Natural killer cell (primary cell): ENCODE results near the gene CMYA5. TPM values are rescaled to one million over a fixed set of nuclear protein-coding genes. Genes with fewer than 3 reads are reported as not detected.

Experiments used
- ATAC-seq, 3 donors: fragments of 150-1000 bp in 2 of 3; fragments of 200-7000 bp in 1 of 3; cut with Tn5 transposase; 1 replicate in 1 of 3; 2 replicates in 2 of 3; pipeline ENCODE4 v1.10.0; 2021; ENCODE audit warnings: mild to moderate bottlenecking in 2 of 3, moderate library complexity in 2 of 3
- DNase-seq, 2 donors: peaks; one replicate each; pipeline versions ENCODE4 v3.0.0 to v3.0.0-alpha.2; 2013 to 2021; ENCODE audit warnings: mixed read lengths in 1 of 2
- H3K27ac ChIP-seq: one replicate; pipeline ENCODE4 v1.5.1; 2013; ENCODE audit warnings: mild to moderate bottlenecking, low read length
- H3K27me3 ChIP-seq: one replicate; pipeline ENCODE4 v1.6.1; 2013; ENCODE audit warnings: low read length; ENCODE audit not compliant: control insufficient read depth, insufficient read depth
- H3K36me3 ChIP-seq: one replicate; pipeline ENCODE4 v1.6.1; 2013; ENCODE audit warnings: low read length; ENCODE audit not compliant: control insufficient read depth, insufficient read depth
- H3K4me1 ChIP-seq: one replicate; pipeline ENCODE4 v1.6.1; 2013; ENCODE audit warnings: low read length; ENCODE audit not compliant: control insufficient read depth, insufficient read depth
- H3K4me3 ChIP-seq: one replicate; pipeline ENCODE4 v1.5.1; 2013; ENCODE audit warnings: low read length
- H3K9me3 ChIP-seq: one replicate; pipeline ENCODE4 v1.6.1; 2013; ENCODE audit warnings: low read length; ENCODE audit not compliant: control insufficient read depth, insufficient read depth
- H3K27ac Mint-ChIP-seq, 2 donors: one replicate each; pipeline ENCODE4 v1.8.0; 2022; ENCODE audit warnings: mild to moderate bottlenecking in 2 of 2, mixed read lengths in 2 of 2, moderate library complexity in 1 of 2
- H3K27me3 Mint-ChIP-seq, 2 donors: one replicate each; pipeline ENCODE4 v1.8.0; 2022; ENCODE audit warnings: low read depth in 2 of 2, mixed read lengths in 2 of 2
- H3K36me3 Mint-ChIP-seq: one replicate; pipeline ENCODE4 v1.8.0; 2022; ENCODE audit warnings: mixed read lengths
- H3K4me1 Mint-ChIP-seq, 2 donors: one replicate each; pipeline ENCODE4 v1.8.0; 2022; ENCODE audit warnings: mixed read lengths in 2 of 2
- H3K4me3 Mint-ChIP-seq: one replicate; pipeline ENCODE4 v1.8.0; 2022; ENCODE audit warnings: mild to moderate bottlenecking, moderate library complexity, mixed read lengths
- H3K9me3 Mint-ChIP-seq, 2 donors: one replicate each; pipeline ENCODE4 v1.8.0; 2022; ENCODE audit warnings: mixed read lengths in 2 of 2
- CTCF ChIP-seq: fragments of 200-600 bp; IDR thresholded peaks from one replicate; pipeline ENCODE4 v1.8.0; 2022; ENCODE audit warnings: antibody characterized with exemption
- WGBS: methylation state at CpG from one replicate; pipeline ENCODE4 v1.1.7; 2013; ENCODE audit warnings: missing lambda C conversion rate; ENCODE audit not compliant: insufficient coverage; 5-methylcytosine and 5-hydroxymethylcytosine counted together
- intact Hi-C: fragments of 100-400 bp; cut with micrococcal nuclease; formaldehyde crosslinking; loops from one replicate; pipeline ENCODE4 v1.14.2; 2022
- total RNA-seq, 4 donors: library from RNA; stranded (reverse); fragments of 120-200 nt in 1 of 4; gene quantifications; one replicate each; pipeline versions ENCODE4 v1.2.3 to v1.2.4, GENCODE V29; 2013 to 2022

Gene CMYA5
- total RNA-seq, 3 donors from 2014 or later (not counting 1 experiment from before 2014, with no cell fraction given): 0.53 to 0.93 (median 0.71) TPM

DNA sequence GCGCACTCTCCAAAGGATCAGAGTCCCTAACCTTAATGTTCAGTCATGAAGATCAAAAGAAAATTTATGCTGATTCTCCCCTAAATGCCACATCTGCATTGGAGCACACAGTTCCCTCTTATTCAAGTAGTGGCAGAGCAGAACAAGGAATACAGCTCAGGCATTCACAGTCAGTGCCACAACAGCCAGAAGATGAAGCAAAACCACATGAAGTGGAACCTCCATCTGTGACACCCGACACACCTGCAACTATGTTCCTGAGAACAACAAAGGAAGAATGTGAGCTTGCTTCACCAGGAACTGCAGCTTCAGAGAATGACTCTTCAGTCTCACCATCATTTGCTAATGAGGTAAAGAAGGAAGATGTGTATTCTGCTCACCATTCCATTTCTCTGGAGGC lies 40.0 kb downstream of the CMYA5 start:
- Histone ChIP-seq H3K4me1 (no peaks in the 10 kb centered on the region), H3K27ac (no peak overlapping the region), H3K27me3 (peaks cover 5% of the 10 kb centered on the region), H3K36me3 (no peaks in the 10 kb centered on the region), H3K4me3 (no peak overlapping the region), H3K9me3 (no peaks in the 10 kb centered on the region)
- Mint-ChIP-seq H3K4me3 (no peak overlapping the region), H3K4me1 (peaks cover 7 to 13% of the 10 kb centered on the region in 2 donors), H3K27me3 (peaks cover 37 to 64% of the 10 kb centered on the region in 2 donors), H3K27ac (no peak overlapping the region), H3K36me3 (no peaks in the 10 kb centered on the region), H3K9me3 (no peaks in the 10 kb centered on the region)
- intact Hi-C loops: no loop called here
- TF ChIP-seq CTCF: no peak
- no peak for ATAC-seq
- peak in 1 of 2 donors; percentile 7 for DNase-seq
- WGBS: 73% methylated on average over 2 of the region's 2 CpGs

GRCh38 chr5:79730564-79730963 lies 40.9 kb downstream of the CMYA5 start:
- Mint-ChIP-seq H3K36me3 (no peaks in the 10 kb centered on the region), H3K4me1 (peaks cover 7 to 13% of the 10 kb centered on the region in 2 donors), H3K27me3 (peaks cover 39 to 73% of the 10 kb centered on the region in 2 donors), H3K9me3 (no peaks in the 10 kb centered on the region), H3K4me3 (no peak overlapping the region), H3K27ac (no peak overlapping the region)
- DNase-seq (no peak), ATAC-seq (no peak)
- H3K9me3 ChIP-seq: no peaks in the 10 kb centered on the region
- no peaks in the 10 kb centered on the region for H3K36me3 ChIP-seq
- H3K4me3 ChIP-seq: no peak overlapping the region
- no peak overlapping the region for H3K27ac ChIP-seq
- TF ChIP-seq CTCF: no peak
- intact Hi-C loops: no loop called here
- peaks cover 9% of the 10 kb centered on the region for H3K27me3 ChIP-seq
- 94% methylated on average over 3 of the region's 3 CpGs for WGBS
- no peaks in the 10 kb centered on the region for H3K4me1 ChIP-seq

DNA sequence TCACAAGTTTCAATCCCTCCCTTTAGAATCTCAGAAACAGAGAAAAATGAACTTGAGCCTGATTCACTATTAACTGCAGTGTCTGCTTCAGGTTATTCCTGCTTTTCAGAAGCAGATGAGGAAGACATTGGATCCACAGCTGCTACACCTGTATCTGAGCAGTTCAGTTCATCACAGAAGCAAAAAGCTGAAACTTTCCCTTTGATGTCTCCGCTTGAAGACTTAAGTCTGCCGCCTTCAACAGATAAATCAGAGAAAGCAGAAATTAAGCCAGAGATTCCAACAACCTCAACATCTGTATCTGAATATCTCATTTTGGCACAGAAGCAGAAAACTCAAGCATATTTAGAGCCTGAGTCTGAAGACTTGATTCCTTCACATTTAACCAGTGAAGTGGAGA lies 42.1 kb downstream of the CMYA5 start:
- H3K9me3 Mint-ChIP-seq: no peaks in the 10 kb centered on the region
- DNase-seq (no peak), ATAC-seq (no peak)
- H3K27me3 ChIP-seq: peaks cover 9% of the 10 kb centered on the region
- no peaks in the 10 kb centered on the region for H3K36me3 ChIP-seq
- no peak overlapping the region for H3K27ac ChIP-seq
- H3K27ac Mint-ChIP-seq: no peak overlapping the region
- H3K4me3 Mint-ChIP-seq: no peak overlapping the region
- H3K36me3 Mint-ChIP-seq: no peaks in the 10 kb centered on the region
- WGBS: 92% methylated on average over 2 of the region's 2 CpGs
- peaks cover 18 to 23% of the 10 kb centered on the region in 2 donors for H3K4me1 Mint-ChIP-seq
- intact Hi-C loops: no loop called here
- H3K9me3 ChIP-seq: no peaks in the 10 kb centered on the region
- no peak overlapping the region for H3K4me3 ChIP-seq
- no peak for TF ChIP-seq CTCF
- H3K27me3 Mint-ChIP-seq: peaks cover 39 to 82% of the 10 kb centered on the region in 2 donors
- H3K4me1 ChIP-seq: no peaks in the 10 kb centered on the region
